Fibroblast of gingiva (primary cell): Measurements from ENCODE around the gene KCNMA1.

Experiments
- DNase-seq: peaks from one replicate; pipeline ENCODE4 v3.0.0-alpha.2; 2011; ENCODE audit warnings: low read depth

The KCNMA1 gene

GRCh38 chr10:77300682-77301302 is 336.8 kb downstream of the KCNMA1 start:
- no peak for DNase-seq

- DNase-seq = no peak
These were observed 338.3 kb downstream of the KCNMA1 start for GRCh38 chr10:77299320-77299719.

- no peak for DNase-seq
These were observed 340.2 kb downstream of the KCNMA1 start for GRCh38 chr10:77297393-77297739.

GRCh38 chr10:77296534-77297392 is 340.8 kb downstream of the KCNMA1 start:
- DNase-seq = no peak

- DNase-seq = no peak
These were observed 343.8 kb downstream of the KCNMA1 start for GRCh38 chr10:77293773-77294172.

GRCh38 chr10:77293347-77293746 is 344.3 kb downstream of the KCNMA1 start:
- no peak for DNase-seq

- DNase-seq = no peak
These were observed 345.8 kb downstream of the KCNMA1 start for GRCh38 chr10:77291596-77292505.

GRCh38 chr10:77290528-77291155 is 347.0 kb downstream of the KCNMA1 start:
- peak; percentile 93 for DNase-seq

- DNase-seq = no peak
These were observed 347.8 kb downstream of the KCNMA1 start for GRCh38 chr10:77289790-77290189.

GRCh38 chr10:77289027-77289501 is 348.5 kb downstream of the KCNMA1 start:
- DNase-seq = no peak

- peak; percentile 13 for DNase-seq
These were observed 349.9 kb downstream of the KCNMA1 start for GRCh38 chr10:77287647-77288120.

GRCh38 chr10:77286531-77287508 is 350.8 kb downstream of the KCNMA1 start:
- DNase-seq = no peak

- no peak for DNase-seq
These were observed 352.0 kb downstream of the KCNMA1 start for GRCh38 chr10:77285529-77286182.

GRCh38 chr10:77284797-77285196 is 352.8 kb downstream of the KCNMA1 start:
- DNase-seq = no peak

- no peak for DNase-seq
These were observed 354.3 kb downstream of the KCNMA1 start for GRCh38 chr10:77283326-77283725.

GRCh38 chr10:77282163-77282562 is 355.4 kb downstream of the KCNMA1 start:
- no peak for DNase-seq

GRCh38 chr10:77281719-77282118 is 355.9 kb downstream of the KCNMA1 start:
- DNase-seq = no peak

GRCh38 chr10:77279207-77279606 is 358.4 kb downstream of the KCNMA1 start:
- DNase-seq = no peak

GRCh38 chr10:77274046-77274795 is 363.4 kb downstream of the KCNMA1 start:
- DNase-seq = peak; percentile 41
